T-helper 1 cell (primary cell): ENCODE measurements around the gene WIF1.

ENCODE experiments used
- DNase-seq, 5 donors: peaks; one replicate each; pipeline ENCODE4 v3.0.0-alpha.2; 2012 to 2020

Gene WIF1

GRCh38 chr12:65022421-65022820 is 98.7 kb downstream of the WIF1 start:
- no peak for DNase-seq

- no peak for DNase-seq
Observed at GRCh38 chr12:65019696-65020234, 101.3 kb downstream of the WIF1 start.

GRCh38 chr12:65016881-65017650 is 104.0 kb downstream of the WIF1 start:
- no peak for DNase-seq

GRCh38 chr12:65015850-65016249 is 105.3 kb downstream of the WIF1 start:
- no peak for DNase-seq

GRCh38 chr12:65014504-65015271 is 106.4 kb downstream of the WIF1 start:
- no peak for DNase-seq

GRCh38 chr12:65010437-65010836 is 110.7 kb downstream of the WIF1 start:
- DNase-seq = no peak

- no peak for DNase-seq
Observed at GRCh38 chr12:65005716-65006115, 115.4 kb downstream of the WIF1 start.

GRCh38 chr12:65004270-65004669 is 116.8 kb downstream of the WIF1 start:
- DNase-seq = no peak
